ENCODE results near the gene TRIM3.
A peak's percentile ranks its signal among the peaks of the same experiment; 100 is the strongest.

The TRIM3 gene

DNA sequence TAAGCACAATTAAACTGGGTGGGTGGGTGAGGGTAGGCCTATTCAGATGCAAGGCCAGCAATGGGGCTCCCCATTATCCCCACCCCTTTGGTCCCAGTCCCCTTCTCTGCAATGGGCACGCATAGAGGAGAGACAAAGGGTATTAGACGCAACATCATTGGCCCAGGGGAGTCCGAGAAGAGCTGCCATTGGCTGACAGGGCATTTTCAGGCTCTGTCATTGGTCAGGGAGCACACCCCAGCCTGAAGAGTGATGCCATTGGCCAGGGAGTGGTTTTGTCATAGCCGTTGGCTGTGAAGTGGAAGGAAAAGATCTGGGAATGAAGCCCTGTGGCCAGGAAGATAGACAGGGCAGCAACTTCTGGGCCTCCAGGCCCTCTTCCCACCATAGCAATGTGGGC lies 2.8 kb upstream of the TRIM3 start:
- no peak for DNase-seq

DNA sequence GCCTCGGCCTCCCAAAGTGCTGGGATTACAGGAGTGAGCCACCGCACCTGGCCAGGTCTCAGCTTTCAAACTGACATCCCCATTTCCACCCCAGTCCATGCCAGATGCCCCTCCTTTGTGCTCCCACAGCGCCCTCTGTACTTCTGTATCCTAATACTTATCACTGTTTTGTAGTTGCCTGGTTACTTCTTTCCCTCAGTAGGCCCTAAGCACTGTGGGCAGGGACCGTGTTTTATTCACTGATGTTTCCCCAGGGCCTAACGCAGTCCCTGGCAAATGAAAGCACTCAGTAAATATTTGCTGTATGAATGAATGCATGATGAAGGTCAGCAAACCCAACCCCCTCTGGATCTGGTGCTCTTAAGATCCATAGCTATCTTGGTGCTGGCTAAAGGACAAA lies 2.2 kb upstream of the TRIM3 start:
- DNase-seq, result no peak

DNA sequence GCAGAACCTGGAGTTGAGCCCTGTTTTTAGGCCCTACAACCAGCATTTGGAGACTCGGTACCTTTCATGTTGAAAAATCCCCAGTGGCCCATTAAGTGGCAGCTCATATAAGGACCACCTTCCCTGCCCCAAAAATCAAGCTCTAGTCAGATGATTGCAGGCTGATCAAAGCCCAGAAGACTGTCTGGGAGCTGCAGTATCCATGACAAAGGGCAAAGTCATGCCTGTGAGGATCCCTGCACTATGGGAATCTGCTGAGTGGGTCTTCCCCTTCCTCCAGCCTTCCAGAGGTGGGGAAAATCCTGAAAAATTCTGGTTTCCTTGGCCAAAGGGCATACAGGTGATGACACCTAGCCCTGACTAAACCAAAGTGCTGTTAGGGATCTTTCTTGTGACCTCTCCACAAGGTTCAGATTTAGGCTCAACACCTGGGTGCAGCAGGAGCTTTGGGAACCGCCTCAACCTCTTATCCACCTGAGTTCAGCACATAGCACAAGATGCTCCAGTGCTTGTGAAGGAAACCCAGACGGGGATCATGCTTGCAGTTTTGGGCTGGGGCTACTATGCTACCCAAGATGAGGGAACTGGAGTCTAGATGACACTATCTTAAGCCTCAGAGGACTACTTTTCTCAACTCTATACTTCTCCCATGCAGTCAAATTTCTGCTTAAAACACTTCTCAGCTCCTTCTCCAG lies 1.2 kb upstream of the TRIM3 start:
- DNase-seq, result no peak

DNA sequence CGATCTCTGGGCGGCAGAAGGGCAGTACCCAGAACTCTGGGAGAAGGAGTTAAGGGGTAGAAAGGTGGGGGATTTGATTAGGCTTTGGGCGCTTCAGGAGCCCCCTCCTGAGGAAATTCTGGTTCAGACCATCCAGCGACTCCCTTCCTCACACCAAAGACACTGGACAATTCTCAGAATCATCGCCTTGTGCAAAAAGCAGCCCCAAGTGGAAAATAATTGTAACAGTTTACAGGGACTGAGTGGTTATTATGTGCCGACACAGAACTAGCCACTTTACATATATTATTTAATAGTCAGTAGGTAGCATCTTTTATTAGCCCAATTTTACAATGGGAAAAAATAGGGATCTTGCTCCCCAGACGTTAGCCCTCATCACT lies 662 bp upstream of the TRIM3 start:
- DNase-seq, result no peak

DNA sequence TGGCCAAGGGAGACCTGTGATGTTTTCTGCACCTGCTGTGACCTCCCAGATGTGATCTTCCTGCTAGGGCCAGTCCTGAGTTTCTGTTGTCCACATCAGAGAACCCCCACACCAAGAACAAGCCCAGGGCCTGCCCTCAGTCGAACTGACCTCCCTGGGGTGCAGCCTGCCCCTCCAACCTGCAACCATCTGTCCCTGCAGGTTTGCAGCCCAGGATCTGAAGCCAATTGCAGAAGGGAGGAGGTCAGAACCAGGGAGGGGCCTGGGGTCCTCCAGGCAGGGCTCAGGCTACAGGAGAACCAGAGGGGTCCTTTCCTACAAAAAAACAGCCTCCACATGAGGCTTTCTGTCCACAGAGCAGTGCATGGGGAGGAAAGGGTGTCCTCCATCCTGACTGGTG lies 807 bp downstream of the TRIM3 start:
- DNase-seq, result no peak

DNA sequence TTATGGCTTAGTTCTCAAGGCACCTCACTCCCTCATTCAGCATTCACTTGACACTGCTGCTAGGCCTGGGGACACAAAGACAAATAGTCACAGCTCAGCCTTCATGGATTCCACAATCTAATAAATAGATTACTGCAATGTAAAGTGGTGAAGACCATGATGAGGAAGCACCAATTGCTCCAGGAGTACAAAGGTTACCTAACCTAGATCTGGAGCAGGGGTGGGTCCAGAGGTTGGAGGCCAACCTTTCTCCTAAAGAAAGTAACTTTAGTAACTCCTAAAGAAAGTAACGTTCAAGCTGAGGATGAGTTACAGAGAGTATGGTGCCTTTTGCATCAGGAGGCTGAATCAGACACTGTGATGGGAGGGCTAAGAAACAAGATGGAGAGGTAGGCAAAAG lies 4.1 kb downstream of the TRIM3 start:
- no peak for DNase-seq

DNA sequence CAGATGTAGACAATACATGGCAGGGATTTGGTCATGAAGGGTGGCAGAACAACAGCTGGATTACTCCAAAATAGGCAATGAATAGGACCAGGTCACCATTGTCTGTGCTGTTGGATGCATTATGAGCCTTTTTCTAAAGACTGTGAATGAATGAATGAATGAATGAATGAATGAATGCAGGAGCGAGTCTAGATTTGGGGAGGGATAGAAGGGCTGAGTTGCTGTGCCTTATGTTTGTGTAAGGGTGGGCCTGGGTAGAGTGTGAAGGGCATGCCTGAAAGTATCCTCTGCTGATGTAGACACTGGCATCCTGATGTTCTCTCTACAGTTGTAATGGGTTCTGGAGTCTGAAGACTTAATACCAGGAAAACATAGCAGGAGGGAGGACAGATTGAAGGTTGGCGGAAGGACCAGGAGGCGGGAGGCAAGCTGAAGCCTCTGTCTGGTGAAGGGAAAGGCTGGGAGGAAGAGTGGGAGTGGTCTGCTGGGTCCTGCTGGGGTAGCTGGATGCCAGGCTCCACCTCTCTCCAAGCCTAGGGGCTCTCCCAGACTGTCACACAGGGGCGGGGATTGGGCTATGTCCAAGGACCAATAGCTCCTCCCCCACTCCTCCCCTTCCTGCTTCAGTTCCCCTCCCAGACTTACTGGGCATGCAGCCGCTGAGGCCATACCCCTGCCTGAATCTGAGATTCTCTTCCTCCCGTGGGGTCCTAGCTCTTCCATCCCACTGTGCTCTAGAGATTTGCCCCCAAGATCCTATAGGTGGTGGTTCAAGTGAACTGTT lies 4.8 kb downstream of the TRIM3 start:
- no peak for DNase-seq

DNA sequence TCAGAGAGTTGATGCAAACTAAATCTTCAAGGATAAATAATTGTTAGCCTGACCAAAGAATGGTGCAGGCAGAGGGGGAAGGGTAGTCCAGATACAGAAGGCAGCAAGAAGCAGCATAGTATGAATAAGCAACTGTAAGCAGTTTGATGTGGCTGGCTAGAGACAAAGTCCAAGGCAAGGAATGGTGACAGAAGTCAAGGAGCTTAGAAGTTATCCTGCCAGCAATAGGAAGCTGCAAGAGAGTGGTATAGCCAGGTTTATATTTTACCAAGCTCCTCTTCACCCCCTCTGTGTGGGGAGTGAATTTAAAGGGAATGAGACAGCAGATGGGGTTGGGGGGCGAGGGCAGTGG lies 14.7 kb downstream of the TRIM3 start:
- DNase-seq, result no peak

DNA sequence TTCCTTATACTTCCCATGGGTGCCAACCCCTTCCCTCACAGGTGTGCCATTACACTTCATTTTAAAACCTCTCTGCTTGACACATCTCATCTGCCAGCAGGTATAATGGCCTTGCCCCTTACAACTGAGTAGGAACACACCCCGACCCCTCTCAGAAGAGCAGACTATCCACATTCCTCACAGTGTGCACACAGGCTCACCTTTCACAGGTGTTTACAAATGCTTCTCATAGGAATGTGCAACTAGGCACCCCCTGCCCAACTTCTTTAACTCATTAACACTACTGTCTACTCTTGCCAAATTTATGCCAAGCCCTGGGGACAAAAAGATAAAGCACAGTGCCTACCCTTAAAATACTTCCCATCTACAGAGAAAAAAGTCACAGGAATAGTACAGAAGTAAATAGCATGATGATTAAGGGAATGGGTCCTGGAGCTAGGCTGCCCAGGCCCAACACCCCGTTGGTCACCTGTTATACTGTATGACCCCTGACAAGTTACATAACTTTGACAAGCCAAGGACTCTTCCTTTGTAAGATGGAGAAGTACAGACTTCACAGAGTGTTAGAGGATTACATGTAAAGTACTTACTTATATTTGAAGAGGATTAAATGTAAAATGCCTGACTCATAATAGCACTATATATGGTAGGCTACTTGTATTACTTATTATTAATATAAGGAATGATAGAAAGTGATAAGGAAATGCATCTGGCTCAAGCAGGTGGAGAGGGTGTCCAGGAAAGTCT lies 15.2 kb downstream of the TRIM3 start:
- DNase-seq, result no peak

DNA sequence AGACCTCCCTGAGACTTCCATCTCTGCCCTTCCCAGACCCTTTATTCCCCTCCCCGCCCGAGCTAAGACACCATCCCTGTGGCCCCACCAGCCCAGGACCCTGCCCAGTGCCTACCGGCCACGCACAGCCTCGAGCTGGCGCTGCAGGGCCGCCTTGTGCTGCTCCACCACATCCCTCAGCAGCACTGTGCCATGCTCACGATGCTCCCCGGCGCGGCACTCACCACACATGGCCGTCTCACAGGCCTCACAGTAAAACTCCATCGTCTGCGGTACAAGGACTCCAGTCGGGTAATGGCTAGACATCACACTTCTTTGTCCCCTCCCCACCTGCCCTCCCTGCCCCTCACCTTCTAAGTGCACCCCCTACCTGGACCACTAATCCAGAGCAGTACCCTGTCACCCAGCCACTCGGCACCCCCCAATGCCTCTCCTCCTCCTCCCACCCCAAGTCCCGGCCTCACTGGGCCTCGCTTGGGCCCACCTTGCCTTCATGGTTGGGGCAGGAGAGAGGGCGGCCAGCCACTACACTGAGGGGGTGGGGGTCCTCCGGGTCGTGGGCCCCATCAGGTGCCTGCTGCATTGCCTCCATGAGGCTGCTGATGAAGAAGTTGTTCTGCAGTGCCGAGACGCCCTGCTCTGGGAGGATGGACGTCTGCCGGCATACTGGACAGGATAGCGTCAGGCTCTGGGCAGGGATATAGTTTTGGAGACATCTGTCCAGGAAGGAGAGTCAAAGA lies 16.0 kb downstream of the TRIM3 start:
- no peak for DNase-seq

DNA sequence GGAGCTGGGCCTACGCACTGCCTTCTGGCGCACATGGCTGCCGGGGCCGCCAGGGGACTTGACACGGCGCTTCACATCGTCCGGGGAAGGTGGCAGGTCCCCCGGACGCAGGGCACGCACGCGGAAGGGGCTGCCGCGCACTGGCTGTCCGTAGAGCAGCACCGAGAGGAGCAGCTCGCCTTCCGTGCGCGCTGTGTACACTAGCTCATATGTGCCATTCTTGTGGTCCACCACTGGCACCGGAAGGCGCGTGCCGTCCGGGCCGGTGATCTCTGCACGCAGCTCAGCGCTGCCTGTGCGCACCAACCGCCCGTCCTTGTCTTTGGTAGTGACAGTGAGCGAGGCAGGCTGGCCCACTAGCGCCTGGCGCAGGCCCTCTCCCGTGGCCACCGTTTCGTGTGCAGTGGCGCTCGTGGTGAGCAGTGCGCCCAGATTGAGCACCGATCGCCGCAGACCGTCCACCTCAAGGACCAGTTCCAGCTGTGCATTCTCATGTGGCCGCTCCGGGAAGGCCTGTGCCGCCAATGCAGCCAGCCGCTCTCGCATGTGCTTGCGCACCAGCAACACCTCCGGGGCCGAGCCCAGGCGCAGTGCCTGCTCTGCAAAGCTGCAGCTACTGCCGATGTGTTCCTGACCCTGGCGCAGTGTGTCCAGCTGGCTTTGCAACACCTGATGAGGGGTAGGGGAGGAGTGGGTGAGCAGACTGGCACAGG lies 17.2 kb downstream of the TRIM3 start:
- DNase-seq, result no peak

DNA sequence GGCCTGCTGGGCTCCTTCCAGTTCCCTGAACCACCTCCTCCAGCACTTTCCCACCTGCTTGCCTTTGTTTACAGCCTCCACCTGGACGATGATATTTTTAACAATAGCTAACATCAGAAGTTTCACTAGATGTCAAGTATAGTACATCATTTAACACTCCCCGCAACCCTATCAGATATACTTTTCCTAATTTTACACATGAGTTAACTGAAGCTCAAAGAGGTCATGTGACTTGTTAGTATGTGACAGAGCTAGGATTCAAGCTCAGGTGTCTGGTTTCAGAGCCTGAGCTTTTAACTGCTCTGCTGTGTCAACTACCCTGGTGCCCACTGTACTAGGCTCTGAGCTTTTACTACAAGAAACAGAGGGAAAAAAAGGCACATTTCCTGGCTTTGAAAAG lies 18.7 kb downstream of the TRIM3 start:
- DNase-seq, result no peak

DNA sequence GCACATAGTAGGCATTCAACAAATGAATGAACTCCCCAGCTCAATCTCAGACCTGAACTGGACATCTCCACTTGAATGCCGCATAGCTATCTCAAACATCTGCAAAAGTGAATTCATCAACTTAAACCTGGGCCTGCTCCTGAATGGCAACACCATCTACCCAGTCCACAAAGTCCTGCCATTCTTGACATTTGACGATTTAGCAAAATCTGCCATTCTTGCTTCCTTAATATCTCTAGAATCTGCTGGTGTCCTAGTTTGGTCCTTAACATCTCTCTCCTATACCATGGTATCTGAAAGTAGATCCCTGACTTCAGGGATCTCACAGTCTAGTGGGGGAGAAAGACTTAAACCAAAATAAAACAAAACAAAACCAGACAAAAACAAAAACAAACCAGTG lies 20.6 kb downstream of the TRIM3 start:
- no peak for DNase-seq

DNA sequence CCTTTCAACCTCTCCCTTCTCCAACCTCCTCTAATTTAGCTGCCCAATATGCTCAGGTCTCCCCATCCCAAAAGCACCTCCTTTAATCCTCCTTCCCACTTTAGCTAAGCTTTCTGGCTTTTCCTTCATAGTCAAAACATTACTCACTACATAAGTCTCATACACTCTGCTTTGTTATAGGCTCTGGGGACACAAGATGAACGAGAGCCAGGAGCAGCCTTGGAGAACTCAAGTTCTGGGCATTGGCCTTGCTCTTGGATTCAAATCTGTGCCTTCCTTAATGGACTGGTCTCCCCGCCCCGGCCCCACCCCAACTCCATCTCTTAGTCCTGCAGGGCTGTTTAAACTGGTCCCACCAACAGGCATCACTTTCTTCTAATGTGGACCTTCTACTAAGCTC lies 21.5 kb downstream of the TRIM3 start:
- no peak for DNase-seq

DNA sequence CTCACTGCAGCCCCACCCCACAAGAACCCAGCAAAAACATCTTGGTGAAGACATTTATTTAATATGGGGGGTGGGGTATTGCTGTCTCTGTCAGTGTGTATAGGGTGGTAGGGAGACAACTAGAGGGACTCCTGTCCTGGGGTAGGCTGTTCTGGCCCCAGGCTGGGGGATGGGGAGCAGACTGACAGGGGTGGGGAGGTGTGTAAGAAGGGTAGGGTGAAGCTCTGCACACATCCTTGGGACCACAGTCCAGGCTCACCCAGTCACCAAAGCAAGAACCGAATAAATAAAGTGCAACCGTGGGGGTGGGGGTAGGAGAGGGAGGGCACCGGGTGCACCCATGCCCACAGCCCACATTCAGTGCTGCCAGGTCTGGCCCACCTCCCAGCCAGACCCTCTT lies 25.2 kb downstream of the TRIM3 start:
- DNase-seq, result no peak

DNA sequence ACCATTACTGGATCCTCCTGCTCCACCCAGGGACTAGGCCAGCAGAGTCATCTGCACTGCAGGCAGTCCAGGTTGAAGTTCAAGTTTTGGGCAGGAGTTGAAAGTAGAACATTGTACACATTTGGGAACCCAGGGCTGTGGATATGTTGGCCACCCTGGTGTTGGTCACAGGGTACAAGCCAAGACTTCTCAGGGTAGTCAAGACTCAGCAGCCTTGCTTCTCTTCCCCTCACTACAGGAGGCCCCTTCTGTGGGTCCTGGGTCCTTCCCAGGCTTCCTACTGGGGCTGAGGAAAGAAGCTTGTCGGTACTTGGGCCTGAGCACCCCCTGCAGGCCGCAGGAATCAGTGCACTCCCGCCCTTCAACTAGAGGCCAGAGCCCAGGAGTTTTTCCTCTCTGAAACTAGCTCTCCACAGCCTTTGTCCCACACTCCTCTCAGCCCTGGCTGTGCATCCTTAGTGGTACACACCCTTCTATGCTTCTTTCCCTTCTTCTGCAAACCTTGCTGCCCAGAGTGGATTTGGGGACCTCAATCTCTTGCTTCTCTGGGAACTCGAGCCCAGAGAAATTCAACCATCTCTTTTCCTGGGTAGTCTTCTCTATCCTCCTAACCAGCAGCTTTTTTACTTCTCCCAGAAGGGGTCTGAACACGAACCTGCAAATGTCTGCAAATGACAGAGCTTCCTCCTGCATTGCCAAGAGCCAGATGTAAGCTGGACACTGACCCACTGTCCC lies 30.3 kb downstream of the TRIM3 start:
- peak; percentile 61 for DNase-seq

DNA sequence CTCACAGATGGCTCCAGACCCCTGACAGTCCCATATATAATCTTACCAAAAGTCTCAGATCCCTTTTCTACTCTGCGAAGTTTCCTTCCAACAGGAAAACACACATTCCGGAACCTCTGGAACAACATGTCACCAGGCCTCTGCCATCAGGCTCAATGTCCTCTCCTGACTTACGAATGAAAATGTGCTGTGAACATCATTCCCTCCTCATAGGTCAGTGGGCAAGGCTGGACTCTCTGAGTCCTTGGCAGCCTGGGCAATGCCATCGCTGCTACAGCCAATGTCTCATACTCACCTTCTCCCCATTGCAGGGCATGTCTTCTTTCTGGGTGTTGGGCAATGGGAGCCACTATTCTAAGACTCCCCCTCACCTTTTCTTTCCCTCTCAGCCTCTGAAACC lies 31.3 kb downstream of the TRIM3 start:
- DNase-seq, result no peak

DNA sequence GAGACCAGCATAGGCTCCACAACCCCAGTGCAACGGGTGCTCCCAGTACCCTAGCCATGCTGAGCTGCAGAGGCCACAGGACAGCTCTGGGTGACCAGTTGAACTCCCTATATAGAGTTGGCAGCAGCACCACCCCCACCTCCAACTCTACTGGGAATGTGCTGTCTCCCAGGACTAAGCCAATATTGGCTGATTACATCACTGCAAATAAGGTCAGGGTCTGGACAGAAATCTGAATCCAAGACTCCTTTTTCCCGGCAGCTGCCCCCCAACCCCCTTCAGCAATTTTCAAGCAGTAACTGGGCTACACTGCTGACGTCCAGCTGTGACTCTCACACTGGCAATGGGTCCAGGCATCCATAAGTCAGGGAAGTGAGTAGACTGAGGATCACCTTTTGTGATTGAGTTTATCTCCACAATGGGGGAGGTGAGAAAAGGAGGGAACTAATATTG lies 32.8 kb downstream of the TRIM3 start, which contains the start of gene HPX:
HPX (minus strand) TSS at position 82 of the 453 bp plus-strand sequence; CDS start at position 58, 24 bp downstream.
- no peak for DNase-seq

DNA sequence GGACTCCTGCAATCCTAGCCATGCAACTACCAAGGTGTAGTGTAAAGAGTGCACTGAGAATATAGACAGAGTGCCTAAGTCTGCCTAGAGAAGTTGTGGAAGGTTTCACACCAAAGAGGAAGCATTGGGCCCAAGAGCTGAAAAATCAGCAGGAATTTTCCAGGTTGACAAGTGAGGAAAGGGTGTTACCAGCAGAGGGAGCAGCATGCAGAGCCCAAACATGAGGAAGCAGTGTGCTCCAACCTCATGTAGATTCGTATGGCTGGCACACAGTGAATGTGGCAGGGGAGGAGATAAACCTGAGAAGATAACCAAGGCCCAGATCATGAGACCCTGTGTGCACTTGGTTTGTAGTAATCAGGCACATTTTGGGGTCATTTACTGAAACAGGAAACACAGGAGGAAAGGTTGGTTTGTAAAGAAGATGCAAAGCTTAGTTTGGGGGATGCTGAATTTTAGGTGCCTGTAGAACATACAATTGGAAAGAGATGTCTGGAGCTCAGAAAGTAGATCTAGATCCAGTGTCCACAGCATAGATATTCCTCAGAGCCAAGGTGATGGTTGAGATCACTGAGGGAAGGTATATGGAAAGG lies 34.7 kb downstream of the TRIM3 start:
- no peak for DNase-seq

DNA sequence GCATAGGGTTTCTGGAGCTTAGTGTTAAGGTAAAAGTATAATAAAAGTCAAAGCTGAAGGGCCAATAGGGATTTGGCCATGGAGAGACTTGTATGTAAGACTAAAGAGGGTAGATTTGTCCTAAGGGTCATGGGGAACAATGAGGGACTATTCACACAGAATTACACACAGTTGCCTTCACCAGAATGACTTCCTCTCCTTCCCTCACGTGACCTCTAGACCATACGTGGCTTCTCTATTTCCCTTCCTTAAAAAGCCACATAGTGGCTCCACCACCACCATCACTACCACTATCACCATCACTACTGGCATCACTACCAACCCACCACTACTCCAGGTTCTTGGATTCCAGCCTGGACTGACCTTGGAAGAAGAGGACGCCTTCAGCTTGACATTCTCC lies 35.7 kb downstream of the TRIM3 start:
- no peak for DNase-seq

DNA sequence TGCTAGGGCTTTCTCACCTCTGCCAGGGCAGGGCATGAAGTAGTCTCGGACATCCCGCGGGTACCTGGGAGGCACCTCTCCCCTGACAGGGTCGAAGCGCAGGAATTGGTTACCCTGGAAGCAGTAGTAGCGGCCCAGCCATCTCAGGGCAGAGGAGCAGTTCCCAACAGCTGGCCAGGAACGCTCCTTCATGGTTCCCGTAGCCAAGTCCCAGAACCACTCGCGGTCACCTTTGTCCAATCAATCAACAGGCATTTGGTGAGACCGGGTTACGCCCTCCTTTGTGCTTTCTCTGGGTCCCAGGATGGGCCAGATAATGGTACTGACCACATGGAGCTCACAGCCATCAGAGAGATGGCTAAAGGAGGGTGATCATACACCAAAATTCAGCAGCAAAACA lies 36.3 kb downstream of the TRIM3 start:
- DNase-seq, result no peak

All from activated CD4-positive, CD25-positive, alpha-beta regulatory T cell treated with anti-CD3 and anti-CD28 coated beads, Interleukin-2, amount 50 U/mL, for 72 hours (primary cell).